HG02759 (cell line): ENCODE measurements around the gene RRM2.
"Not testable (repeated sequence)": the region's sequence is repeated elsewhere in the genome, so short reads cannot be mapped to it uniquely, and the experiment has no call there.

Experiments used
- ATAC-seq: cut with Tn5 transposase; IDR thresholded peaks from one replicate; pipeline ENCODE4 v1.9.1; 2021; ENCODE audit warnings: mild to moderate bottlenecking, moderate library complexity; ENCODE audit not compliant: unreplicated experiment

RRM2 gene

GRCh38 chr2:10132043-10132575 lies 9.6 kb downstream of the RRM2 start:
- ATAC-seq, result no peak

- ATAC-seq, result no peak
Observed at GRCh38 chr2:10132596-10132995, 10.1 kb downstream of the RRM2 start.

GRCh38 chr2:10132996-10133647 lies 10.6 kb downstream of the RRM2 start:
- no peak for ATAC-seq

GRCh38 chr2:10135296-10136089 lies 13.0 kb downstream of the RRM2 start:
- no peak for ATAC-seq

- ATAC-seq, result no peak
Observed at GRCh38 chr2:10136101-10136934, 13.8 kb downstream of the RRM2 start.

- ATAC-seq, result no peak
Observed at GRCh38 chr2:10137053-10137843, 14.7 kb downstream of the RRM2 start.

GRCh38 chr2:10139536-10139935 lies 17.0 kb downstream of the RRM2 start:
- ATAC-seq, result no peak

GRCh38 chr2:10140841-10141610 lies 18.5 kb downstream of the RRM2 start:
- no peak for ATAC-seq

- no peak for ATAC-seq
Observed at GRCh38 chr2:10141736-10142639, 19.4 kb downstream of the RRM2 start.

GRCh38 chr2:10142640-10142965 lies 20.1 kb downstream of the RRM2 start:
- no peak for ATAC-seq

GRCh38 chr2:10144771-10145518 lies 22.4 kb downstream of the RRM2 start:
- no peak for ATAC-seq

- no peak for ATAC-seq
Observed at GRCh38 chr2:10145519-10146357, 23.2 kb downstream of the RRM2 start.

GRCh38 chr2:10146366-10147005 lies 23.9 kb downstream of the RRM2 start:
- no peak for ATAC-seq

- not testable (repeated sequence) for ATAC-seq
Observed at GRCh38 chr2:10147050-10147660, 24.6 kb downstream of the RRM2 start.

- no peak for ATAC-seq
Observed at GRCh38 chr2:10148268-10148667, 25.7 kb downstream of the RRM2 start.

- no peak for ATAC-seq
Observed at GRCh38 chr2:10149635-10150034, 27.1 kb downstream of the RRM2 start.
